ENCODE results near the gene RNF144B.
"Not testable (repeated sequence)": the region's sequence is repeated elsewhere in the genome, so short reads cannot be mapped to it uniquely, and the experiment has no call there.

Gene RNF144B

GRCh38 chr6:18395177-18395855, 8.2 kb downstream of the RNF144B start:
- Histone ChIP-seq H3K4me3 (ENCODE audit: low read depth in 1 of 2, low read length in 2 of 2) (no peak overlapping the region), H3K9me3 (ENCODE audit: low read length) (no peaks in the 10 kb centered on the region), H3K9ac (ENCODE audit: low read length) (no peak overlapping the region), H3K4me1 (ENCODE audit: insufficient read depth, low read length) (no peaks in the 10 kb centered on the region), H3K27ac (ENCODE audit: low read depth, low read length) (no peak overlapping the region), H3K27me3 (ENCODE audit: control insufficient read depth in 1 of 2, insufficient read depth in 2 of 2, low read length in 2 of 2) (no peaks in the 10 kb centered on the region), H3K36me3 (ENCODE audit: insufficient read depth, low read length) (no peaks in the 10 kb centered on the region)

DNA sequence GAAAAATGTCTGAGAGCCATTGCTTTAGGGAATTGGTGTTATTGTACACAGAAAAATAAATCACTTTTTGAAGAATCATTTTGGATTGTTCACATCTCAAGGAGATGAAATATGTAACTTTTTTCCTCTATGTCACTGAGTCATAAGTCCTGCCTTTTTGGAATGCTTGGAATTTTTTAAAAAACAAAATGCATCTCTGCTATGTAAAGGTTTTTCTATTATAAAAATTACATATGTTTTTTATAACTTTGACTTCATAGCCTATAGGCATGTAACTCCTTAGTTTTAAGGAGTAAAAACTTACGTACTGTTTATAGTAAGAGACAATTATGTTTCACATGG, 8.7 kb downstream of the RNF144B start:
- Histone ChIP-seq H3K4me3 (ENCODE audit: low read depth in 1 of 2, low read length in 2 of 2) (no peak overlapping the region), H3K9me3 (ENCODE audit: low read length) (no peaks in the 10 kb centered on the region), H3K27ac (ENCODE audit: low read depth, low read length) (no peak overlapping the region), H3K36me3 (ENCODE audit: insufficient read depth, low read length) (no peaks in the 10 kb centered on the region), H3K4me1 (ENCODE audit: insufficient read depth, low read length) (no peaks in the 10 kb centered on the region), H3K9ac (ENCODE audit: low read length) (no peak overlapping the region), H3K27me3 (ENCODE audit: control insufficient read depth in 1 of 2, insufficient read depth in 2 of 2, low read length in 2 of 2) (no peaks in the 10 kb centered on the region)

GRCh38 chr6:18397701-18398100, 10.6 kb downstream of the RNF144B start:
- no peaks in the 10 kb centered on the region for H3K9me3 ChIP-seq (ENCODE audit: low read length)
- H3K36me3 ChIP-seq (ENCODE audit: insufficient read depth, low read length), result no peaks in the 10 kb centered on the region
- H3K4me1 ChIP-seq (ENCODE audit: insufficient read depth, low read length), result no peaks in the 10 kb centered on the region
- H3K4me3 ChIP-seq (ENCODE audit: low read depth in 1 of 2, low read length in 2 of 2), result no peak overlapping the region
- H3K9ac ChIP-seq (ENCODE audit: low read length), result no peak overlapping the region
- H3K27ac ChIP-seq (ENCODE audit: low read depth, low read length), result no peak overlapping the region
- no peaks in the 10 kb centered on the region for H3K27me3 ChIP-seq (ENCODE audit: control insufficient read depth in 1 of 2, insufficient read depth in 2 of 2, low read length in 2 of 2)

DNA sequence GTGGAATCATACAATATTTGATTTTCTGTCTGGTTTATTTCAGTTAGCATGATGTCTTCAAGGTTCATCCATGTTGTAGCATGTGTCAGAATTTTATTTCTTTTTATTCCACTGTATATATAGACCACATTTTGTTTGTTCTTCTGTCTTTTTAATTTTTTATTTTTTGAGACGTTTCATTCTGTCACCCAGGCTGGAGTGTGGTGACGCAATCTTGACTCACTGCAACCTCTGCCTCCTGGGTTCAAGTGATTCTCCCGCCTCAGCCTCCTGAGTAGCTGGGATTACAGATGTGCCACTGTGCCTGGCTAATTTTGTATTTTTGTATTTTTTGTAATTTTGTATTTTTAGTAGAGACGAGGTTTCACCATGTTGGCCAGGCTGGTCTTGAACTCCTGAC, 11.1 kb downstream of the RNF144B start:
- not testable (repeated sequence) for H3K9ac ChIP-seq (ENCODE audit: low read length); H3K27ac ChIP-seq (ENCODE audit: low read depth, low read length); H3K4me1 ChIP-seq (ENCODE audit: insufficient read depth, low read length); H3K4me3 ChIP-seq (ENCODE audit: low read depth in 1 of 2, low read length in 2 of 2); H3K27me3 ChIP-seq (ENCODE audit: control insufficient read depth in 1 of 2, insufficient read depth in 2 of 2, low read length in 2 of 2); H3K9me3 ChIP-seq (ENCODE audit: low read length); H3K36me3 ChIP-seq (ENCODE audit: insufficient read depth, low read length)

GRCh38 chr6:18400831-18401446, 13.8 kb downstream of the RNF144B start:
- Histone ChIP-seq H3K4me3 (ENCODE audit: low read depth in 1 of 2, low read length in 2 of 2) (no peak overlapping the region), H3K27me3 (ENCODE audit: control insufficient read depth in 1 of 2, insufficient read depth in 2 of 2, low read length in 2 of 2) (no peaks in the 10 kb centered on the region), H3K9me3 (ENCODE audit: low read length) (no peaks in the 10 kb centered on the region), H3K27ac (ENCODE audit: low read depth, low read length) (no peak overlapping the region), H3K36me3 (ENCODE audit: insufficient read depth, low read length) (no peaks in the 10 kb centered on the region), H3K9ac (ENCODE audit: low read length) (no peak overlapping the region), H3K4me1 (ENCODE audit: insufficient read depth, low read length) (no peaks in the 10 kb centered on the region)

GRCh38 chr6:18404965-18405364, 17.8 kb downstream of the RNF144B start:
- not testable (repeated sequence) for H3K9ac ChIP-seq (ENCODE audit: low read length); H3K27me3 ChIP-seq (ENCODE audit: control insufficient read depth in 1 of 2, insufficient read depth in 2 of 2, low read length in 2 of 2); H3K36me3 ChIP-seq (ENCODE audit: insufficient read depth, low read length); H3K9me3 ChIP-seq (ENCODE audit: low read length); H3K4me3 ChIP-seq (ENCODE audit: low read depth in 1 of 2, low read length in 2 of 2); H3K4me1 ChIP-seq (ENCODE audit: insufficient read depth, low read length); H3K27ac ChIP-seq (ENCODE audit: low read depth, low read length)

DNA sequence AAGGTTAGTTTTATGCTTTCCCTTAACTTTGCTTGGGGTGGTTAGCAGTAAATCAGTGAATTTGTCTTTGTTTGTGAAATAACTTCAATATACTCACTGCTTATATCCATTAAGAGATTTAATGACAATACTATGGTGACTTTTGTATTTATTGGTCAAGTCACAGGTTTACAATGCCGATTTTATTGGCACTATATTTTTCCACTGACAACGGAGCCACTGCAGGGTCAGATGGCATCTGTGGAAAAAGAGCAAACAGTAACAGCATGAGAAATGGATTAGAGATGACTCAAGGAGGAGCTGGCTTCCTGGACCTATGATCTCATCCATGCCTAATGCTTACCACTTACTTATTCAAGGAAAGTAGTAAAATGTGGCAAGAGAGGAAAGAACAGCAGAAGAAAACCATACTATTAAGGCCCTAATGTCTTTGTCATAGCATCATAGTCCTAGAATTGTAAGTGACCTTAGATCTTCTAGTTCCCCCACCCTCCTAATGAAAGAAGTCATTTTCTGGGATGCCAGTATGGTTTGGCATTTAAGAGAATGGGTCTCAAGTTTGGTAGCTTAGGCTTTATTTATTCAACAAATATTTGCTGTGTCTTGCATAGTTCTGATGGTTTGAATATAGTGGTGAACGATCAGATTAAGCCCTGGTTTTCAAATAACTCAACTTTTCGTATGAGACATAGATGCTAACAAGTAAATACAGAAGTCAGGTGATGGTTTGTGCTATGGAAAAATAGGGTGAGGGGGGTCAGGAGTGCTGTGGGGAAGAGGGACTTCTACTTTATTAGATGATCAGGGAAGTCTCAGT, 18.5 kb downstream of the RNF144B start:
- no peaks in the 10 kb centered on the region for H3K36me3 ChIP-seq (ENCODE audit: insufficient read depth, low read length)
- H3K4me1 ChIP-seq (ENCODE audit: insufficient read depth, low read length), result no peaks in the 10 kb centered on the region
- H3K9me3 ChIP-seq (ENCODE audit: low read length), result no peaks in the 10 kb centered on the region
- H3K9ac ChIP-seq (ENCODE audit: low read length), result no peak overlapping the region
- no peak overlapping the region for H3K4me3 ChIP-seq (ENCODE audit: low read depth in 1 of 2, low read length in 2 of 2)
- H3K27ac ChIP-seq (ENCODE audit: low read depth, low read length), result no peak overlapping the region
- no peaks in the 10 kb centered on the region for H3K27me3 ChIP-seq (ENCODE audit: control insufficient read depth in 1 of 2, insufficient read depth in 2 of 2, low read length in 2 of 2)

- Histone ChIP-seq H3K9ac (ENCODE audit: low read length) (no peak overlapping the region), H3K27ac (ENCODE audit: low read depth, low read length) (no peak overlapping the region), H3K27me3 (ENCODE audit: control insufficient read depth in 1 of 2, insufficient read depth in 2 of 2, low read length in 2 of 2) (no peaks in the 10 kb centered on the region), H3K36me3 (ENCODE audit: insufficient read depth, low read length) (no peaks in the 10 kb centered on the region), H3K4me3 (ENCODE audit: low read depth in 1 of 2, low read length in 2 of 2) (no peak overlapping the region), H3K4me1 (ENCODE audit: insufficient read depth, low read length) (no peaks in the 10 kb centered on the region), H3K9me3 (ENCODE audit: low read length) (no peaks in the 10 kb centered on the region)
Measured at GRCh38 chr6:18406955-18407749, 20.0 kb downstream of the RNF144B start.

GRCh38 chr6:18409602-18410001, 22.5 kb downstream of the RNF144B start:
- H3K36me3 ChIP-seq (ENCODE audit: insufficient read depth, low read length); H3K27ac ChIP-seq (ENCODE audit: low read depth, low read length); H3K9ac ChIP-seq (ENCODE audit: low read length); H3K27me3 ChIP-seq (ENCODE audit: control insufficient read depth in 1 of 2, insufficient read depth in 2 of 2, low read length in 2 of 2); H3K9me3 ChIP-seq (ENCODE audit: low read length); H3K4me1 ChIP-seq (ENCODE audit: insufficient read depth, low read length); H3K4me3 ChIP-seq (ENCODE audit: low read depth in 1 of 2, low read length in 2 of 2): not testable (repeated sequence)

- no peaks in the 10 kb centered on the region for H3K27me3 ChIP-seq (ENCODE audit: control insufficient read depth in 1 of 2, insufficient read depth in 2 of 2, low read length in 2 of 2)
- H3K9ac ChIP-seq (ENCODE audit: low read length), result no peak overlapping the region
- no peak overlapping the region for H3K27ac ChIP-seq (ENCODE audit: low read depth, low read length)
- peaks cover 8% of the 10 kb centered on the region for H3K4me1 ChIP-seq (ENCODE audit: insufficient read depth, low read length)
- no peaks in the 10 kb centered on the region for H3K36me3 ChIP-seq (ENCODE audit: insufficient read depth, low read length)
- H3K4me3 ChIP-seq (ENCODE audit: low read depth in 1 of 2, low read length in 2 of 2), result no peak overlapping the region
- no peaks in the 10 kb centered on the region for H3K9me3 ChIP-seq (ENCODE audit: low read length)
Measured at GRCh38 chr6:18410412-18410811, 23.3 kb downstream of the RNF144B start.

- H3K27me3 ChIP-seq (ENCODE audit: control insufficient read depth in 1 of 2, insufficient read depth in 2 of 2, low read length in 2 of 2), result no peaks in the 10 kb centered on the region
- no peaks in the 10 kb centered on the region for H3K36me3 ChIP-seq (ENCODE audit: insufficient read depth, low read length)
- H3K9ac ChIP-seq (ENCODE audit: low read length), result no peak overlapping the region
- peaks cover 20% of the 10 kb centered on the region for H3K4me1 ChIP-seq (ENCODE audit: insufficient read depth, low read length)
- H3K9me3 ChIP-seq (ENCODE audit: low read length), result no peaks in the 10 kb centered on the region
- no peak overlapping the region for H3K27ac ChIP-seq (ENCODE audit: low read depth, low read length)
- H3K4me3 ChIP-seq (ENCODE audit: low read depth in 1 of 2, low read length in 2 of 2), result no peak overlapping the region
Measured at GRCh38 chr6:18412068-18412467, 24.9 kb downstream of the RNF144B start.

All from muscle layer of colon (tissue), 2 donors.